ENCODE results near the gene TM6SF1. TPM values are rescaled to one million over a fixed set of nuclear protein-coding genes. Genes with fewer than 3 reads are reported as not detected.
"Not testable (repeated sequence)": the region's sequence is repeated elsewhere in the genome, so short reads cannot be mapped to it uniquely, and the experiment has no call there.

Gene TM6SF1
- total and polyA plus RNA-seq, 4 donors, result 0.65 to 2.1 (median 1.3) TPM

- WGBS, result 88% methylated on average over 2 of the region's 2 CpGs
- no peaks in the 10 kb centered on the region for H3K9me3 ChIP-seq (ENCODE audit: control insufficient read depth in 4 of 4, low read length in 3 of 4)
- no peak overlapping the region for H3K27ac ChIP-seq (ENCODE audit: low read depth in 1 of 2, low read length in 2 of 2)
- no peaks in the 10 kb centered on the region for H3K36me3 ChIP-seq (ENCODE audit: control insufficient read depth in 4 of 4, insufficient read depth in 3 of 4, low read depth in 1 of 4, low read length in 3 of 4)
- no peaks in the 10 kb centered on the region for H3K27me3 ChIP-seq (ENCODE audit: control insufficient read depth in 4 of 4, insufficient read depth in 4 of 4, low read length in 3 of 4)
- H3K4me3 ChIP-seq (ENCODE audit: low read depth in 1 of 3, low read length in 3 of 3), result no peak overlapping the region
- no peaks in the 10 kb centered on the region for H3K4me1 ChIP-seq (ENCODE audit: control insufficient read depth in 4 of 4, insufficient read depth in 4 of 4, low read length in 3 of 4)
- TF ChIP-seq JUND (IDR thresholded peaks at IDR 0.05) (no peak), NR2F2 (IDR thresholded peaks at IDR 0.05) (no peak), SP1 (IDR thresholded peaks at IDR 0.05) (no peak), ATF3 (IDR thresholded peaks at IDR 0.05) (no peak), TAF1 (conservative IDR thresholded peaks at IDR 0.05) (no peak), REST (IDR thresholded peaks at IDR 0.05) (no peak), FOXA2 (IDR thresholded peaks at IDR 0.05) (no peak), FOXA1 (IDR thresholded peaks at IDR 0.05) (no peak), RXRA (IDR thresholded peaks at IDR 0.05) (no peak), YY1 (IDR thresholded peaks at IDR 0.05) (no peak)
- H3K9ac ChIP-seq (ENCODE audit: low read depth in 1 of 2, low read length in 2 of 2), result no peak overlapping the region
- DNase-seq (ENCODE audit: low spot score), result no peak
Measured at GRCh38 chr15:83129791-83130190, 22.3 kb downstream of the TM6SF1 start.

- Histone ChIP-seq H3K4me1 (ENCODE audit: control insufficient read depth in 4 of 4, insufficient read depth in 4 of 4, low read length in 3 of 4) (no peaks in the 10 kb centered on the region), H3K36me3 (ENCODE audit: control insufficient read depth in 4 of 4, insufficient read depth in 3 of 4, low read depth in 1 of 4, low read length in 3 of 4) (peaks cover 0 to 3% (median 0%) of the 10 kb centered on the region in 4 donors), H3K9me3 (ENCODE audit: control insufficient read depth in 4 of 4, low read length in 3 of 4) (no peaks in the 10 kb centered on the region), H3K4me3 (ENCODE audit: low read depth in 1 of 3, low read length in 3 of 3) (no peak overlapping the region), H3K9ac (ENCODE audit: low read depth in 1 of 2, low read length in 2 of 2) (no peak overlapping the region), H3K27me3 (ENCODE audit: control insufficient read depth in 4 of 4, insufficient read depth in 4 of 4, low read length in 3 of 4) (no peaks in the 10 kb centered on the region), H3K27ac (ENCODE audit: low read depth in 1 of 2, low read length in 2 of 2) (no peak overlapping the region)
- WGBS, result 86% methylated on average over 4 of the region's 4 CpGs
- TF ChIP-seq HNF4A (conservative IDR thresholded peaks at IDR 0.05) (no peak), REST (IDR thresholded peaks at IDR 0.05) (no peak), YY1 (IDR thresholded peaks at IDR 0.05) (no peak), TAF1 (conservative IDR thresholded peaks at IDR 0.05) (no peak), MAX (IDR thresholded peaks at IDR 0.05) (no peak), CTCF (IDR thresholded peaks at IDR 0.05; ENCODE audit: low read depth, low read length, missing input control) (no peak), RXRA (IDR thresholded peaks at IDR 0.05) (no peak), JUND (IDR thresholded peaks at IDR 0.05) (no peak), NR2F2 (IDR thresholded peaks at IDR 0.05) (no peak), ATF3 (IDR thresholded peaks at IDR 0.05) (no peak), FOXA1 (IDR thresholded peaks at IDR 0.05) (no peak), HNF4G (IDR thresholded peaks at IDR 0.05) (no peak), FOXA2 (IDR thresholded peaks at IDR 0.05) (no peak), ZBTB33 (IDR thresholded peaks at IDR 0.05) (no peak), SP1 (IDR thresholded peaks at IDR 0.05) (no peak)
- DNase-seq (ENCODE audit: low spot score), result no peak
Measured at GRCh38 chr15:83132861-83133523, 25.5 kb downstream of the TM6SF1 start.

GRCh38 chr15:83142151-83142550, 34.7 kb downstream of the TM6SF1 start:
- not testable (repeated sequence) for H3K4me1 ChIP-seq (ENCODE audit: control insufficient read depth in 4 of 4, insufficient read depth in 4 of 4, low read length in 3 of 4); H3K9me3 ChIP-seq (ENCODE audit: control insufficient read depth in 4 of 4, low read length in 3 of 4); DNase-seq (ENCODE audit: low spot score); H3K27ac ChIP-seq (ENCODE audit: low read depth in 1 of 2, low read length in 2 of 2); H3K27me3 ChIP-seq (ENCODE audit: control insufficient read depth in 4 of 4, insufficient read depth in 4 of 4, low read length in 3 of 4); H3K36me3 ChIP-seq (ENCODE audit: control insufficient read depth in 4 of 4, insufficient read depth in 3 of 4, low read depth in 1 of 4, low read length in 3 of 4); H3K9ac ChIP-seq (ENCODE audit: low read depth in 1 of 2, low read length in 2 of 2); H3K4me3 ChIP-seq (ENCODE audit: low read depth in 1 of 3, low read length in 3 of 3)
- 98% methylated on average over 3 of the region's 3 CpGs for WGBS
